Parathyroid adenoma (tissue), 2 donors: Measurements from ENCODE around the gene RSU1.

Experiments
- H2AFZ ChIP-seq: fragments of 300-600 bp; sonication (generic); one replicate; pipeline ENCODE4 v1.7.0; 2017; ENCODE audit warnings: antibody characterized with exemption, mild to moderate bottlenecking
- H3K27ac ChIP-seq: fragments of 300-600 bp; sonication (generic); one replicate; pipeline ENCODE4 v1.7.0; 2017
- H3K27me3 ChIP-seq: fragments of 300-600 bp; sonication (generic); one replicate; pipeline ENCODE4 v1.7.0; 2017; ENCODE audit warnings: low read length; ENCODE audit not compliant: control insufficient read depth, insufficient read depth
- H3K36me3 ChIP-seq: fragments of 300-600 bp; sonication (generic); one replicate; pipeline ENCODE4 v1.7.0; 2017; ENCODE audit warnings: low read length; ENCODE audit not compliant: control insufficient read depth, insufficient read depth
- H3K4me1 ChIP-seq: fragments of 300-600 bp; sonication (generic); one replicate; pipeline ENCODE4 v1.7.0; 2017; ENCODE audit warnings: control low read depth
- H3K4me2 ChIP-seq: fragments of 300-600 bp; sonication (generic); one replicate; pipeline ENCODE4 v1.7.0; 2017; ENCODE audit warnings: low read length
- H3K4me3 ChIP-seq: fragments of 300-600 bp; sonication (generic); one replicate; pipeline ENCODE4 v1.7.0; 2017; ENCODE audit warnings: low read depth, low read length
- H3K79me2 ChIP-seq: fragments of 300-600 bp; sonication (generic); one replicate; pipeline ENCODE4 v1.7.0; 2017; ENCODE audit warnings: control low read depth
- H3K9ac ChIP-seq: fragments of 300-600 bp; sonication (generic); one replicate; pipeline ENCODE4 v1.7.0; 2017; ENCODE audit warnings: mild to moderate bottlenecking
- H3K9me3 ChIP-seq: fragments of 300-600 bp; sonication (generic); one replicate; pipeline ENCODE4 v1.7.0; 2017; ENCODE audit warnings: low read length; ENCODE audit not compliant: control insufficient read depth
- CTCF ChIP-seq: fragments of 300-600 bp; sonication (generic); IDR thresholded peaks from one replicate; pipeline ENCODE4 v1.7.0; 2017; ENCODE audit warnings: antibody characterized with exemption, mild to moderate bottlenecking
- donor health status: primary hyperparathyroidism.

Gene RSU1

GRCh38 chr10:16649757-16650156, 167.5 kb downstream of the RSU1 start:
- no peaks in the 10 kb centered on the region for H3K79me2 ChIP-seq
- H3K9me3 ChIP-seq = no peaks in the 10 kb centered on the region
- H3K9ac ChIP-seq = no peak overlapping the region
- H3K27ac ChIP-seq = no peak overlapping the region
- no peaks in the 10 kb centered on the region for H3K4me1 ChIP-seq
- no peaks in the 10 kb centered on the region for H3K27me3 ChIP-seq
- no peak overlapping the region for H2AFZ ChIP-seq
- no peak overlapping the region for H3K4me3 ChIP-seq
- H3K36me3 ChIP-seq = no peaks in the 10 kb centered on the region
- TF ChIP-seq CTCF = no peak
- H3K4me2 ChIP-seq = no peak overlapping the region

- no peak overlapping the region for H3K4me2 ChIP-seq
- H3K27me3 ChIP-seq = no peaks in the 10 kb centered on the region
- no peak overlapping the region for H3K4me3 ChIP-seq
- H3K9ac ChIP-seq = no peak overlapping the region
- H2AFZ ChIP-seq = no peak overlapping the region
- no peak for TF ChIP-seq CTCF
- H3K4me1 ChIP-seq = no peaks in the 10 kb centered on the region
- no peak overlapping the region for H3K27ac ChIP-seq
- no peaks in the 10 kb centered on the region for H3K9me3 ChIP-seq
- H3K79me2 ChIP-seq = no peaks in the 10 kb centered on the region
- no peaks in the 10 kb centered on the region for H3K36me3 ChIP-seq
These were observed 168.9 kb downstream of the RSU1 start for GRCh38 chr10:16648366-16648765.

GRCh38 chr10:16646181-16647059, 170.8 kb downstream of the RSU1 start:
- no peaks in the 10 kb centered on the region for H3K4me1 ChIP-seq
- H3K9me3 ChIP-seq = no peaks in the 10 kb centered on the region
- H3K79me2 ChIP-seq = no peaks in the 10 kb centered on the region
- H3K4me2 ChIP-seq = no peak overlapping the region
- H3K36me3 ChIP-seq = no peaks in the 10 kb centered on the region
- no peaks in the 10 kb centered on the region for H3K27me3 ChIP-seq
- no peak overlapping the region for H2AFZ ChIP-seq
- H3K27ac ChIP-seq = no peak overlapping the region
- no peak overlapping the region for H3K9ac ChIP-seq
- no peak overlapping the region for H3K4me3 ChIP-seq
- no peak for TF ChIP-seq CTCF

GRCh38 chr10:16644146-16644545, 173.1 kb downstream of the RSU1 start:
- Histone ChIP-seq H3K9me3 (no peaks in the 10 kb centered on the region), H3K9ac (no peak overlapping the region), H3K27me3 (no peaks in the 10 kb centered on the region), H3K27ac (no peak overlapping the region), H3K36me3 (no peaks in the 10 kb centered on the region), H3K4me3 (no peak overlapping the region), H2AFZ (no peak overlapping the region), H3K79me2 (no peaks in the 10 kb centered on the region), H3K4me1 (peaks cover 10% of the 10 kb centered on the region), H3K4me2 (no peak overlapping the region)
- no peak for TF ChIP-seq CTCF

- Histone ChIP-seq H3K4me2 (no peak overlapping the region), H3K9me3 (no peaks in the 10 kb centered on the region), H3K9ac (no peak overlapping the region), H3K4me3 (no peak overlapping the region), H2AFZ (no peak overlapping the region), H3K27ac (no peak overlapping the region), H3K27me3 (no peaks in the 10 kb centered on the region), H3K4me1 (peaks cover 10% of the 10 kb centered on the region), H3K36me3 (no peaks in the 10 kb centered on the region), H3K79me2 (no peaks in the 10 kb centered on the region)
- no peak for TF ChIP-seq CTCF
These were observed 173.7 kb downstream of the RSU1 start for GRCh38 chr10:16643502-16643901.
